Measurements from ENCODE around the gene SCYGR8.
A peak's percentile ranks its signal among the peaks of the same experiment; 100 is the strongest.

Gene SCYGR8

GRCh38 chr2:227789803-227790202 lies 44.1 kb downstream of the SCYGR8 start:
- Histone ChIP-seq H3K27ac (ENCODE audit: low read length) (peak overlapping the region; percentile 24; the same call in 1 of the 2 replicates), H3K9me2 (replicated peaks; ENCODE audit: insufficient read depth, low read length) (no peaks in the 10 kb centered on the region), H4K20me1 (ENCODE audit: insufficient read depth, low read length) (no peaks in the 10 kb centered on the region), H3K27me3 (replicated peaks; ENCODE audit: insufficient read depth, low read length) (no peaks in the 10 kb centered on the region), H3K9ac (ENCODE audit: low read length) (no peak overlapping the region), H3K79me2 (ENCODE audit: low read length) (no peaks in the 10 kb centered on the region), H3K4me1 (ENCODE audit: low read length) (peaks cover 8% of the 10 kb centered on the region; the same call in 1 of the 2 replicates), H3K4me3 (ENCODE audit: low read length) (peak overlapping the region; percentile 17; the same call in 1 of the 2 replicates), H3K36me3 (replicated peaks; ENCODE audit: insufficient read depth, low read length) (no peaks in the 10 kb centered on the region), H3K9me3 (replicated peaks; ENCODE audit: insufficient read depth, low read length) (no peaks in the 10 kb centered on the region), H3K4me2 (ENCODE audit: low read depth, low read length) (peak overlapping the region; percentile 62), H2AFZ (ENCODE audit: low read length) (0 out of 2 replicates have a peak overlapping the region, but pooled peaks have one; percentile 5), H3F3A (ENCODE audit: insufficient read depth, low read length) (no peaks in the 10 kb centered on the region)
- peak; percentile 66 for DNase-seq
- TF ChIP-seq EZH2phosphoT487 (IDR thresholded peaks at IDR 0.05; ENCODE audit: low read length) = no peak
- TF ChIP-seq EZH2 (optimal IDR thresholded peaks at IDR 0.05; ENCODE audit: low read depth, low read length) = no peak
- TF ChIP-seq CTCF (IDR thresholded peaks at IDR 0.05; ENCODE audit: low read length) = no peak

DNA sequence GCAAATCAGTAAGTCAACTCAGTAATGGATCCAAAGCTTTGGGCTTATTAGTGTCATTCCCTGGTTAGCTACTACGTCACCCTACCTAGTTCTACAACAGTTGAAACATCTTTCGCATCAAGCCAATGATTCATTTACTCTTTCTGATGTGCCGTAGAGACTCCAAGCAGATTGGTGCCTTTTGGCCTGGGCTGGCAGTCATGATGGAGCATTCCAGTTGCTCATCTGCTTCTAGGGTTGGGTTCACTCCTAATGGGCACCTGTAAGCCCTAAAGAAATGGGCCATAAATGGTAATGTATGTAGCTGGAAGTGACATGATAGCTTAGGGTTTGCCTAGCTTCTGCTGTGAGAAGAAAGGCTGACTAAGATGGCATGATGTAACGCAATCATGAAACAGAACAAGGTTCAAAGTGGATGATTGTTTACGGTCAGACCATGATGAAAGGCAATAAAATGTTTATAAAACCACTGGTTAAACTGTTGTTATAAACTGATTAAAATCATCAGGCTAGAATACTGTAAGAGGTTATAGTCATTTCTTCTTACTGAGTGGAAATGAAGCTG lies 47.5 kb downstream of the SCYGR8 start:
- H4K20me1 ChIP-seq (ENCODE audit: insufficient read depth, low read length) = no peaks in the 10 kb centered on the region
- H3K36me3 ChIP-seq (replicated peaks; ENCODE audit: insufficient read depth, low read length) = no peaks in the 10 kb centered on the region
- H2AFZ ChIP-seq (ENCODE audit: low read length) = no peak overlapping the region
- H3K79me2 ChIP-seq (ENCODE audit: low read length) = no peaks in the 10 kb centered on the region
- H3F3A ChIP-seq (ENCODE audit: insufficient read depth, low read length) = no peaks in the 10 kb centered on the region
- H3K4me1 ChIP-seq (ENCODE audit: low read length) = peaks cover 8% of the 10 kb centered on the region; the same call in 1 of the 2 replicates
- H3K9ac ChIP-seq (ENCODE audit: low read length) = no peak overlapping the region
- no peak for TF ChIP-seq EZH2 (optimal IDR thresholded peaks at IDR 0.05; ENCODE audit: low read depth, low read length)
- TF ChIP-seq CTCF (IDR thresholded peaks at IDR 0.05; ENCODE audit: low read length) = no peak
- no peak for TF ChIP-seq EZH2phosphoT487 (IDR thresholded peaks at IDR 0.05; ENCODE audit: low read length)
- no peaks in the 10 kb centered on the region for H3K9me2 ChIP-seq (replicated peaks; ENCODE audit: insufficient read depth, low read length)
- H3K4me2 ChIP-seq (ENCODE audit: low read depth, low read length) = no peak overlapping the region
- no peak overlapping the region for H3K4me3 ChIP-seq (ENCODE audit: low read length)
- no peaks in the 10 kb centered on the region for H3K27me3 ChIP-seq (replicated peaks; ENCODE audit: insufficient read depth, low read length)
- DNase-seq = no peak
- H3K9me3 ChIP-seq (replicated peaks; ENCODE audit: insufficient read depth, low read length) = no peaks in the 10 kb centered on the region
- H3K27ac ChIP-seq (ENCODE audit: low read length) = no peak overlapping the region
